Loucy (cell line): ENCODE measurements around the gene SPAG6.

Experiments
- EZH2phosphoT487 ChIP-seq: fragments of 200-600 bp; IDR thresholded peaks from 2 replicates; pipeline ENCODE4 v1.6.1; 2018; ENCODE audit warnings: antibody characterized with exemption, mild to moderate bottlenecking, moderate library complexity, borderline replicate concordance
- TF ChIP-seq, protein P1 (sequence below): fragments of 200-600 bp; sonication (generic); conservative IDR thresholded peaks from 2 replicates; pipeline ENCODE4 v1.5.1; 2014; ENCODE audit warnings: mild to moderate bottlenecking, antibody characterized with exemption, low read length

DNA sequence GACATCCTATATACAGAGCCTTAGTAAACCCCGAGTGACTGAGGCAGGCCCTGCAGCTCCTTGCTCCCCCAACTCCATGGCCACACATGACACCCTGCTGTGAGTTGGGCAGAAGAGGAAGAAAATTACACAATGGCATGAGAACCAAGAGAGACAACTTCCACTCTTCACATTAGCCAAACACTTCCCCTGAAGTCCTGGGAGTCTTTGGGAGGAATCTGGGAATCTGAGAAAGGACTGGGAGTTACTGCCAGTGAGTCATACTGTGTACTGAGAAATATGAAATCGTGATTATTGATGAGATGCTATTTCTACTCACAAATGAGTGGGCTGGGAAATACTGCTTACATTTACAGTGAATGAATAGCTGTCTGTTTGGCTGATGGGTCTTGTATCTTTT lies 116.6 kb downstream of the SPAG6 start:
- TF ChIP-seq, protein P1, sequence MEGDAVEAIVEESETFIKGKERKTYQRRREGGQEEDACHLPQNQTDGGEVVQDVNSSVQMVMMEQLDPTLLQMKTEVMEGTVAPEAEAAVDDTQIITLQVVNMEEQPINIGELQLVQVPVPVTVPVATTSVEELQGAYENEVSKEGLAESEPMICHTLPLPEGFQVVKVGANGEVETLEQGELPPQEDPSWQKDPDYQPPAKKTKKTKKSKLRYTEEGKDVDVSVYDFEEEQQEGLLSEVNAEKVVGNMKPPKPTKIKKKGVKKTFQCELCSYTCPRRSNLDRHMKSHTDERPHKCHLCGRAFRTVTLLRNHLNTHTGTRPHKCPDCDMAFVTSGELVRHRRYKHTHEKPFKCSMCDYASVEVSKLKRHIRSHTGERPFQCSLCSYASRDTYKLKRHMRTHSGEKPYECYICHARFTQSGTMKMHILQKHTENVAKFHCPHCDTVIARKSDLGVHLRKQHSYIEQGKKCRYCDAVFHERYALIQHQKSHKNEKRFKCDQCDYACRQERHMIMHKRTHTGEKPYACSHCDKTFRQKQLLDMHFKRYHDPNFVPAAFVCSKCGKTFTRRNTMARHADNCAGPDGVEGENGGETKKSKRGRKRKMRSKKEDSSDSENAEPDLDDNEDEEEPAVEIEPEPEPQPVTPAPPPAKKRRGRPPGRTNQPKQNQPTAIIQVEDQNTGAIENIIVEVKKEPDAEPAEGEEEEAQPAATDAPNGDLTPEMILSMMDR = no peak
- TF ChIP-seq EZH2phosphoT487 = no peak
